COR-L47 (cell line): ENCODE data around the gene ATP13A2.
A peak's percentile ranks its signal among the peaks of the same experiment; 100 is the strongest.
"Not testable (repeated sequence)": the region's sequence is repeated elsewhere in the genome, so short reads cannot be mapped to it uniquely, and the experiment has no call there.

Experiments used
- DNase-seq: peaks from one replicate; lab custom pipeline; 2025; lab: John Stamatoyannopoulos, UW

The ATP13A2 gene

GRCh38 chr1:16978139-16978538, 33.6 kb downstream of the ATP13A2 start:
- DNase-seq, result no peak

GRCh38 chr1:16977377-16977776, 34.4 kb downstream of the ATP13A2 start:
- DNase-seq, result no peak

DNA sequence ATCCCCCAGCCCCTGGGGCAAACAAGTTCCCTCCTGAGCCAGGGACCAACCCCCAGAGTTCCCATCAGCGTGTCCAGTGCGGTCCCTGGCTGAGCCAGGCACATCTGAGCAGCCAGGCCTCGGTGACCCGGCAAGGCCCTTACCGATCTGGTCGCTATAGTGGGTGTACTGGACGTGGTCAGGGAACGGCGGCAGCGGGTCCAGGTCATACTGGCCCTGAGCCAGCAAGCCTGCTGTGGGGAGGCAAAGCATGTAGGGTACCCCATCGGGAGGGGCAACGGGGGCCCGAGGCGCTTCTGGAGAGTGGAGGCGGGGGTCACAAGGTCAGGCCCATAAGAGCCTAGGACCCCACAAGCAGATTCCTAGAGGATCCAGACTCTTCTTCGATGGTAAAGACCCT, 34.8 kb downstream of the ATP13A2 start:
- no peak for DNase-seq

DNA sequence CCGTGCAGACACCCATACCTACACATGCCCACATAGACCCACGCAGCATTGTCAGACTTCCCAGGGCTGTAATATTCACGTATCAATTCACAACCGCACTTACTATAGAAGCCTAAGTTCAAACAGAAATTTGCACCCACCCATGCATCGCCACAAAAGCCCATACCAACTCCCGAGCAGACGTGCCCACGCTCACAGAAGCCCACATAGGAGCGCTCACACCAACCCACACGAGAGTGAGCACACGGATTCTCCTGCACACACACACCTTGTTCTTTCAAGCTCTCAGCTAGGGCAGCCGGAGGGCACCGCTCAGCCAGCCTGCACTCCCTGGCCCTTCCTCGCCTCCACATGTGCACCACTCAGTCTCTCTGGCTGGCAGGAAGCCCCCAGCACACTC, 35.9 kb downstream of the ATP13A2 start:
- no peak for DNase-seq

GRCh38 chr1:16975211-16975610, 36.5 kb downstream of the ATP13A2 start:
- no peak for DNase-seq

- no peak for DNase-seq
Observed at GRCh38 chr1:16973215-16973614, 38.5 kb downstream of the ATP13A2 start.

DNA sequence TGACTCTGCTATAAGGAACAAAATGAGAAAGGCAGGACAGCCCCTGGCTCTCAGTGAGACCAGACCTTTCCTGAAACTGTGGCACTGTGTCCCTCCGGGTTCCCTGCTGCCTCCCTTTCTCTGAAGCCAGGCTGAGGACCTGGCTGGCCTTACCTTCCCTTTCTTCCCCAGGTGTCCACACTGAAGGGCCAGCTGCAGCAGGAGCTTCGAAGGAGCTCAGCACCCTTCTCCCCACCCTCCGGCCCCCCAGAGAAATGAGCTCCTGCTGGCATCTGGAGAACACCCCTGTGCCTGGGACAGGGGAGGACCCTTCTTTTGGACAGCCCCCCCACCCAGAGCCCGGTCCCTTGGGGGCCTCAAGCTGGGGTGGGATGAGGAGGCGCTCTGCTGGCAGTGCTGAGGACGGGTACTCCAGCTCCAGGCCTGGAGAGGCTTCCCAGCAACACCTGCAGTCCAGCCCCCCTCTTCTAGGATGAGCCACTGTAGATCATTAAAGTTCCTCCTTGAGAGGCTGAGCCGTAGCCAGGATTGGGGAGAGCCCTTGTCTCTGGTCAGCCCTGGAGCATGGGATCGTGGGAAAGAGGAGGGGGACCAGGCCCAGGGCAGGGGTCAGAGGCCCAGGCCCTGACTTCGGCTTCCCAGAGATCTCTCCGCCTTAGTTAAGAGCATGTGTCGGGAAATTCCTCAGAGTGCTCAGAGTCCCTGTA, 39.4 kb downstream of the ATP13A2 start:
- DNase-seq, result no peak

DNA sequence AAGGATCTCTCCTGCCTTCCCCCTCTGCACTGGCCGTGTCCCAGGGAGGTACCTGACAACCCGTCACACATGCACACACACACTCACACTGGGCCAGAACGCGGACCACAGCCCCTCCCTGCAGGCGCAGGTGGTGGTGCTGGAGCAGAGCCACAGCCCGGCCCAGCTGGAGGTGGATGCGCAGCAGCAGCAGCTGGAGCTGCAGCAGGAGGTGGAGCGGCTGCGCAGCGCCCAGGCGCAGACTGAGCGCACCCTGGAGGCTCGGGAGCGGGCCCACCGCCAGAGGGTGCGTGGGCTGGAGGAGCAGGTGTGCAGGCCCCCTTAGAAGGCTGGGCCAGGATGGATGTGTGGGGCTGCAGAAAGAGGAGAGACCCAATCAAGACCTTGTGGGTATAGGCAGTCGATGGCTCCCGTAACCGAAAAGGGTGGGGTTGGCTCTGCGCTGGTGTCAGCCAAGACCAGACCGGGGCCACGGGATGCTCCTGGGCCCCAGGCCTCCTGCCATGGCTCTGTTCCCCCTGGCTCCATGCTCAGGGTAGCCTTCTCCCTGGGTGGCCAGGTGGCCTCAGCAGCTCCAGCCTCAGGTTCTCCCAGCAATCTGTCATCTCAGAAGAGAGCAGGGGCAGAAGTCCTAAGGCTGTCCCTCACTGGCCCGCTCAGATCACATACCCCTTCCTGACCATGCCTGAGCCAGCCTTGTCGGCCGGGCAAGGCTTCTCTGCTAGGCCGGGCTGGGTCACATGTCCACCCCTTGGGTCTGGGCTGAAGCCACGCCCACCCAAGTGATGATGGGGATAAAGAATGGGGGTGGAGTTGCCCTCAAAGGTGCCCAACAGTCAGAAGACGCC, 40.2 kb downstream of the ATP13A2 start:
- peak; percentile 91 for DNase-seq

- DNase-seq, result no peak
Observed at GRCh38 chr1:16970132-16970910, 41.4 kb downstream of the ATP13A2 start.

DNA sequence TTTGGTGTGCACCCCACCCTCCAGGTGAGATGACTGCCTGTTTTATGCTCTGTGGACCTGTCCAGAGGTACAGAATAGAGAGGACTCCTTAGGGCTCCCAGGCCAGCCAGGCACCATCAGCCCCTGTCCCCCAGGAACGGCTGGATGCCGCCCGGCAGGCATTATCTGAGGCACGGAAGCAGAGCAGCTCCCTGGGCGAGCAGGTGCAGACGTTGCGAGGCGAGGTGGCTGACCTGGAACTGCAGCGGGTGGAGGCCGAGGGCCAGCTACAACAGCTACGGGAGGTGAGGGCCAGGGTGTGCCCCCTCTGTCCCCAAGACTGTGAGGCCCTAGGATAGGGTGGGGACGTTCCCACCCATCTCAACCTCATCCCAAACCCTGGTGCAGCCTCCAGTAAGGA, 42.1 kb downstream of the ATP13A2 start:
- DNase-seq, result no peak

DNA sequence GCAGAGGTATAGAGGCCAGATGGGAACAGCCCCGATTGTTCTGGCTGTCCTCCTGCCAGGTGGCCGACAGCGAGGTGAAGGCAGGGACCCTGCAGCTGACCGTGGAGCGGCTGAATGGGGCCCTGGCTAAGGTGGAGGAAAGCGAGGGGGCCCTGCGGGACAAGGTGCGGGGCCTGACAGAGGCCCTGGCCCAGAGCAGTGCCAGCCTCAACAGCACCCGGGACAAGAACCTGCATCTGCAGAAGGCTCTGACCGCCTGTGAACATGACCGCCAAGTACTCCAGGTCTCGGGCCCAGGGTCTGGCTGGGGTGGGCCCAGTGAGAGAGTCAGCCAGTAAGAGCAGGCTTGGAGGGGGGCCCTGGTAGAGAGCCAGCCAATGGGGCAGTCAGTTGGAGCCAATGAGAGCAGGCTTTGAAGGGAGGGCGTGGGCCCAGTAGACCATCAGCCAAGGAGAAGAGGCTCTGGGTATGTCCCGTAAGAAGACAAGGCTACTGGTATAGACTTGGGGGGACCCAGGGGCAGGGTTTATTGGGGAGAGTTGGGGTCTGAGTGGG, 42.6 kb downstream of the ATP13A2 start:
- DNase-seq, result no peak

- DNase-seq, result no peak
Observed at GRCh38 chr1:16968372-16968771, 43.4 kb downstream of the ATP13A2 start.

- DNase-seq, result no peak
Observed at GRCh38 chr1:16967962-16968361, 43.8 kb downstream of the ATP13A2 start.

- peak; percentile 48 for DNase-seq
Observed at GRCh38 chr1:16967095-16967575, 44.6 kb downstream of the ATP13A2 start.

- DNase-seq, result no peak
Observed at GRCh38 chr1:16966282-16966681, 45.4 kb downstream of the ATP13A2 start.

- no peak for DNase-seq
Observed at GRCh38 chr1:16965486-16966067, 46.2 kb downstream of the ATP13A2 start.

DNA sequence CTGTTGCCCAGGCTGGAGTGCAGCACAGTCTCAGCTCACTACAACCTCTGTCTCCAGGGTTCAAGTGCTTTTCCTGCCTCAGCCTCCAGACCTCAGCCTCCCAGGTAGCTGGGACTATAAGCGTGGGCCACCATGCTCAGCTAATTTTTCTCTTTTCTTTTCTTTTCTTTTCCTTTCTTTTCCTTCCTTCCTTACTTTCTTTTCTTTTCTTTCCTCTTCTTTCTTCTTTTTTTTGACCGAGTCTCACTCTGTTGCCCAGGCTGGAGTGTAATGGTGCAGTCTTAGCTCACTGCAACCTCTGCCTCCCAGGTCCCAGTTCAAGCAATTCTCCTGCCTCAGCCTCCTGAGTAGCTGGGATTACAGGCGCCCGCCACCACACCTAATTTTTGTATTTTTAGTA, 47.6 kb downstream of the ATP13A2 start:
- DNase-seq, result not testable (repeated sequence)

DNA sequence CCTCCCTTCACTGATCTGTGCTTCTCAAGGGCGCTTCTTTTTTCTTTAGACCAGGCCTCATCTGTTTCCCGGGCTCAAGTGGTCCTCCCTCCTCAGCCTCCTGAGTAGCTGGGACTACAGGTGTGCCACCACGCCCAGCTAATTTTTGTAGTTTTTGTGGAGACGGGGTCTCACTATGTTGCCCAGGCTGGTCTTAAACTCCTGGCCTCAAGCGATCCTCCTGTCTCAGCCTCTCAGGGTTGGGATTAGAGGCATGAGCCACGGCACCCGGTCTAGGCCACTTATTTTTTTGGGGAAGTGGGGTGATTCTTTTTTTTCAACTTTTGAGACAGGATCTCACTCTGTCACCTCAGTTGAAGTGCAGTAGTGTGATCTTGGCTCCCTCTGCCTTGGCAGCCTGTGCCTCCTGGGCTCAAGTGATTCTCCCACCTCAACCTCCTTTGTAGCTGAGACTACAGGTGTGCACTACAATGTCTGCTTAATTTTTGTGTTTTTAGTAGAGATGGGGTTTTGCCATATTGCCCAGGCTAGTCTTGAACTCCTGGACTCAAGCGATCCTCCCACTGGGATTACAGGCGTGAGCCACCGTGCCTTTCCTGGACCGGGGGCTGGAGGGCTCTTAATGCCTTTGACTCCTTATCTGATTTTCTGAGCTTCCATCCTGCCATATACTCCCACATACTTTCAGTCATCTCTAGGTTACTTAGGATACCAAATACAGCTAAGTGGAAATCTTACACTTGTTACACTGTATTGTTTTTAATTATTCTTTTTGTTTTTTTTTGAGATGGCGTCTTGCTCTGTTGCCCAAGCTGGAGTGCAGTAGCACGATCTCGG, 50.2 kb downstream of the ATP13A2 start:
- DNase-seq, result no peak

DNA sequence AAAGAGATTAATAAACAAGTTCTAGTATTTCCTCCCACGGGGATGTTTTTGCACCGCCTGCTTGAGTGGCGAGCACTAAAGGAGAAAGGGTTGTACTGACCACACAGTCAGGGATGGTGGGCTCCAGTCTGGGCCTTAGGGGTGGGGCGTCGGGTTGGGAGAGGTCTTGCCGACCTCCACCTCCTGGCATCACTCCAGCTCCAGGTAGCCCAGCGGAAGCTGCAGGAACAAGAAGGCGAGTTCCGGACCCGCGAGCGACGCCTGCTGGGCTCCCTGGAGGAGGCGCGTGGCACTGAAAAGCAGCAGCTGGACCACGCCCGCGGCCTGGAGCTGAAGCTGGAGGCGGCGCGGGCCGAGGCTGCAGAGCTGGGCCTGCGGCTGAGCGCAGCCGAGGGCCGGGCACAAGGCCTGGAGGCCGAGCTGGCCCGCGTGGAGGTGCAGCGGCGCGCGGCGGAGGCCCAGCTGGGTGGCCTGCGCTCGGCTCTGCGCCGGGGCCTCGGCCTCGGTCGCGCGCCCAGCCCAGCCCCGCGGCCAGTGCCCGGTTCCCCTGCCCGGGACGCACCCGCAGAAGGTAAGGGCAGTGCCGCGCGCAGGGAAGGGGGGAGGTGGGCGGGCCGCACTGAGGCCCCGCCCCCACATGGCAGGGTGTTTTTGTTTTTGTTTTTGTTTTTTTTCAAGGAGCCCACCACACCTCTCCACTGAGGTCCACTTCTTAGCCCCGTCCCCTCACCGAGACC, 51.0 kb downstream of the ATP13A2 start:
- DNase-seq, result peak; percentile 82

DNA sequence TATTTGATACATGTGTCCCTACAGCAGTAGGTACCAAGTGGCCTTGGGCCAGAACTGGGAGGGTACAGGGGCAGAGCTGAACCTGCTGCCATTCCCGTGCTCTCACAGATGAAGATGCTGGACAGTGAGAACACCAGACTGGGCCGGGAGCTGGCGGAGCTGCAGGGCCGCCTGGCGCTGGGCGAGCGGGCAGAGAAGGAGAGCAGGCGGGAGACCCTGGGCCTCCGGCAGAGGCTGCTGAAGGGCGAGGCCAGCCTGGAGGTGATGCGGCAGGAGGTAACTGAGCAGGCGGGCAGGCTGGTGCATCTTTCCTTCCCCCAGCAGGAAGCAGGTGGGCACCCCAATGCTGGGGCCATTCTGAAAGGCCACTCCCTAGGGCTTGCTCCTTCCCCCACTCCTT, 53.3 kb downstream of the ATP13A2 start:
- no peak for DNase-seq
